ENCODE data around the gene LINGO3. TPM values are rescaled to one million over a fixed set of nuclear protein-coding genes. Genes with fewer than 3 reads are reported as not detected.

LINGO3 gene
- total and polyA plus RNA-seq, 10 of the 15 experiments (the other 5 are each of a cell fraction or from before 2014, with no cell fraction given): 0.09 to 2.0 (median 0.40) TPM; not detected in 5

- Histone ChIP-seq H3K9ac (ENCODE audit: control insufficient read depth, insufficient read depth, low read length) (peak overlapping the region; percentile 65; the same call in 1 of the 2 replicates), H3K4me3 (peak overlapping the region; percentile 65), H3K9me3 (replicated peaks; ENCODE audit: control insufficient read depth, insufficient read depth, low read length) (no peaks in the 10 kb centered on the region), H3K4me1 (ENCODE audit: control insufficient read depth, insufficient read depth, low read length) (peaks cover 30% of the 10 kb centered on the region), H2AFZ (ENCODE audit: control insufficient read depth, low read depth, low read length) (peak overlapping the region; percentile 72), H3K4me2 (ENCODE audit: control insufficient read depth, insufficient read depth) (peak overlapping the region; percentile 98), H3K36me3 (ENCODE audit: control insufficient read depth in 2 of 2, insufficient read depth in 2 of 2, low read length in 1 of 2) (no peaks in the 10 kb centered on the region), H4K20me1 (ENCODE audit: control insufficient read depth, insufficient read depth) (no peaks in the 10 kb centered on the region; the same call in 1 of the 2 replicates), H3K27me3 (replicated peaks in 1 of 2; ENCODE audit: control insufficient read depth in 2 of 2, insufficient read depth in 2 of 2, low read length in 1 of 2) (no peaks in the 10 kb centered on the region), H3K79me2 (ENCODE audit: control insufficient read depth, insufficient read depth, low read length) (no peaks in the 10 kb centered on the region; the same call in 1 of the 2 replicates), H3K27ac (ENCODE audit: control insufficient read depth, insufficient read depth) (peak overlapping the region; percentile 48; the same call in 1 of the 2 replicates)
- intact Hi-C loops (cut with micrococcal nuclease; ENCODE audit: unreplicated experiment): no loop called here
- ATAC-seq: peak; percentile 27
- DNase-seq (ENCODE audit: low read depth, low spot score): no peak
- BruUV-seq (replicated peaks): no TSS peak
- SMC1A ChIA-PET (ENCODE audit: uncharacterized antibody, unreplicated experiment): no interaction called here
- POLR2A ChIA-PET: interaction anchor here (0.6 kb wide), 1 partner anchor 176 kb away, joined by 3 read pairs; no protein-coding TSS in a partner anchor
- no peak for FAIRE-seq
- CTCF ChIA-PET: no interaction called here
- in situ Hi-C loops (cut with MboI): no loop called here
- WGBS (ENCODE audit: insufficient coverage, insufficient replicate concordance, low lambda C conversion rate, missing lambda C conversion rate): 2% methylated on average over 81 of the region's 82 CpGs
- RAD21 ChIA-PET (ENCODE audit: unreplicated experiment): no interaction called here
- TF ChIP-seq POU2F2 (IDR thresholded peaks at IDR 0.05; ENCODE audit: borderline replicate concordance, low read depth, low read length) (no peak), NR2C2 (IDR thresholded peaks at IDR 0.05; ENCODE audit: borderline replicate concordance, control insufficient read depth, insufficient read length, low read depth) (no peak), FOS (IDR thresholded peaks at IDR 0.05; ENCODE audit: borderline replicate concordance, extremely low read depth, insufficient read length) (no peak), MYB (IDR thresholded peaks at IDR 0.05; ENCODE audit: borderline replicate concordance, low read depth, low read length) (no peak), ZNF207 (IDR thresholded peaks at IDR 0.05; ENCODE audit: borderline replicate concordance) (no peak), BACH1 (IDR thresholded peaks at IDR 0.05; ENCODE audit: borderline replicate concordance) (peak; percentile 34; the same call in 1 of the 2 replicates), PAX8 (IDR thresholded peaks at IDR 0.05) (no peak), EZH2 (IDR thresholded peaks at IDR 0.05; ENCODE audit: borderline replicate concordance, control insufficient read depth, low read depth, low read length) (no peak), PKNOX1 (IDR thresholded peaks at IDR 0.05) (0 out of 2 replicates have a peak, but pooled peaks have one; percentile 10), MEF2A (IDR thresholded peaks at IDR 0.05; ENCODE audit: insufficient read depth, low read depth, low read length) (no peak), FOXM1 (IDR thresholded peaks at IDR 0.05; ENCODE audit: low read depth, low read length) (no peak), CEBPB (IDR thresholded peaks at IDR 0.05; ENCODE audit: borderline replicate concordance in 1 of 2, low read depth in 2 of 2, low read length in 2 of 2) (no peak), NFYB (IDR thresholded peaks at IDR 0.05; ENCODE audit: insufficient read depth, low read depth, low read length) (no peak), RELA (IDR thresholded peaks at IDR 0.05; ENCODE audit: borderline replicate concordance, partially characterized antibody) (peak; percentile 15), YY1 (IDR thresholded peaks at IDR 0.05; ENCODE audit: low read depth, low read length) (no peak), NFIC (IDR thresholded peaks at IDR 0.05; ENCODE audit: low read depth, low read length) (no peak), SMAD5 (IDR thresholded peaks at IDR 0.05; ENCODE audit: low read depth) (no peak), TCF12 (IDR thresholded peaks at IDR 0.05; ENCODE audit: low read depth, low read length) (peak; percentile 2; the same call in 1 of the 2 replicates), ASH2L (IDR thresholded peaks at IDR 0.05; ENCODE audit: borderline replicate concordance, low read depth) (no peak), NKRF (conservative IDR thresholded peaks at IDR 0.05) (no peak; the same call in 1 of the 2 replicates), BMI1 (IDR thresholded peaks at IDR 0.05; ENCODE audit: borderline replicate concordance) (no peak)
Observed at GRCh38 chr19:2290441-2291184, 17.3 kb downstream of the LINGO3 start.

All from GM12878 (cell line).